ENCODE measurements around the gene EML6. TPM values are rescaled to one million over a fixed set of nuclear protein-coding genes. Genes with fewer than 3 reads are reported as not detected.

EML6 gene
- total and polyA plus RNA-seq, 2 of the 8 experiments (the other 6 are each of a cell fraction or from before 2014, with no cell fraction given): 1.2 to 1.6 TPM

DNA sequence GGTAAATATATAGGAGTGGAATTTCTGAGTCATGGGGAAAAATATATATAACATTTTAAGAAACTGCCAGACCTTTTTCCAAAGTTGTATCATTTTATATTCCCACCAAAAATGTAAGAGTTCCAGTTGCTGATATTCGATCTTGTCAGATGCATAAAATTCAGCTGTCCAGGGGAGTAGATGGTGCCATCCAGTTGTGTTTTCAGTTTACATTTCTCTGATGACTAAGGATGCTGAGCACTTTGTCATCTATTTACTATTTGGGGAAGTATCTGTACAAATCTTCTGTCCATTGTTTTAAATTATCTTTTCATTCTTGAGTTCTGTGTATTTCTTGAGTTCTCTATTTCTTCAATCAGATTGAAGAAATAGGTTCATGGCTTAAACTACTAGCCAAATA lies 200.7 kb downstream of the EML6 start:
- H3K9me3 ChIP-seq (ENCODE audit: insufficient read depth in 2 of 2, low read depth in 1 of 2, low read length in 1 of 2): no peaks in the 10 kb centered on the region
- no peak overlapping the region for H3K56ac ChIP-seq (replicated peaks; ENCODE audit: insufficient read length, low read depth, low read length)
- H3K23me2 ChIP-seq (ENCODE audit: low read depth, low read length): no peaks in the 10 kb centered on the region; the same call in 1 of the 2 replicates
- H4K5ac ChIP-seq (ENCODE audit: insufficient read length, low read depth, low read length): no peak overlapping the region
- no peak overlapping the region for H3K4ac ChIP-seq (replicated peaks; ENCODE audit: insufficient read length, low read depth, low read length)
- no peak overlapping the region for H2BK12ac ChIP-seq (ENCODE audit: low read depth, low read length)
- H2BK15ac ChIP-seq (ENCODE audit: low read length): no peak overlapping the region
- H3K36me3 ChIP-seq (ENCODE audit: control insufficient read depth in 2 of 4, insufficient read depth in 4 of 4, low read length in 3 of 4): no peaks in the 10 kb centered on the region
- no peak overlapping the region for H3K14ac ChIP-seq (ENCODE audit: insufficient read length)
- WGBS, 2 experiments (ENCODE audit: extremely low coverage in 1 of 2, insufficient coverage in 1 of 2, insufficient read length in 1 of 2, insufficient replicate concordance in 2 of 2, low coverage in 1 of 2, low lambda C conversion rate in 2 of 2, missing lambda C conversion rate in 1 of 2): 77% methylated on average over 1 of the region's 1 CpG; no CpG with 5 or more reads in 1 of the 2 experiments
- H3K27ac ChIP-seq (ENCODE audit: low read depth, low read length): no peak overlapping the region
- H2AFZ ChIP-seq (ENCODE audit: low read length): no peak overlapping the region
- no peaks in the 10 kb centered on the region for H3K79me1 ChIP-seq (ENCODE audit: low read depth, low read length)
- DNase-seq (ENCODE audit: low read depth in 1 of 2, low spot score in 2 of 2): no peak
- ChIA-PET CTCF (ENCODE audit: partially characterized antibody) (interaction anchor here (1.0 to 1.8 kb wide), 2 partner anchors 14 to 244 kb away, joined by 3 to 4 read pairs; no protein-coding TSS in a partner anchor), POLR2A (ENCODE audit: partially characterized antibody) (no interaction called here)
- H2BK5ac ChIP-seq (ENCODE audit: low read depth, low read length): no peak overlapping the region
- TF ChIP-seq POLR2AphosphoS5 (IDR thresholded peaks at IDR 0.05; ENCODE audit: low read depth, low read length) (no peak), RBBP5 (IDR thresholded peaks at IDR 0.05; ENCODE audit: borderline replicate concordance, low read depth, low read length) (no peak), TCF12 (IDR thresholded peaks at IDR 0.05; ENCODE audit: low read depth, low read length) (no peak), EZH2 (IDR thresholded peaks at IDR 0.05; ENCODE audit: low read depth, low read length, severe bottlenecking) (no peak), NRF1 (IDR thresholded peaks at IDR 0.05; ENCODE audit: low read depth, low read length) (no peak), CREB1 (IDR thresholded peaks at IDR 0.05) (no peak), BACH1 (IDR thresholded peaks at IDR 0.05; ENCODE audit: low read length) (no peak), YY1 (IDR thresholded peaks at IDR 0.05; ENCODE audit: low read depth, low read length) (no peak), ATF3 (IDR thresholded peaks at IDR 0.05; ENCODE audit: insufficient read depth, low read depth, low read length) (no peak), RAD21 (IDR thresholded peaks at IDR 0.05 in 1 of 2, conservative IDR thresholded peaks at IDR 0.05 in 1 of 2; ENCODE audit: low read depth in 2 of 2, low read length in 2 of 2) (no peak), JUN (IDR thresholded peaks at IDR 0.05; ENCODE audit: low read depth, low read length) (no peak), SIX5 (IDR thresholded peaks at IDR 0.05; ENCODE audit: low read depth, low read length) (no peak), MAFK (IDR thresholded peaks at IDR 0.05; ENCODE audit: low read depth, low read length) (no peak)
- TF ChIP-seq, protein P1, sequence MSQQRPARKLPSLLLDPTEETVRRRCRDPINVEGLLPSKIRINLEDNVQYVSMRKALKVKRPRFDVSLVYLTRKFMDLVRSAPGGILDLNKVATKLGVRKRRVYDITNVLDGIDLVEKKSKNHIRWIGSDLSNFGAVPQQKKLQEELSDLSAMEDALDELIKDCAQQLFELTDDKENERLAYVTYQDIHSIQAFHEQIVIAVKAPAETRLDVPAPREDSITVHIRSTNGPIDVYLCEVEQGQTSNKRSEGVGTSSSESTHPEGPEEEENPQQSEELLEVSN (IDR thresholded peaks at IDR 0.05): no peak
- no peak overlapping the region for H4K8ac ChIP-seq (ENCODE audit: extremely low read depth, insufficient read depth, low read length)
- no peaks in the 10 kb centered on the region for H3K27me3 ChIP-seq (replicated peaks in 1 of 4; ENCODE audit: control insufficient read depth in 3 of 4, extremely low read depth in 1 of 4, insufficient read depth in 3 of 4, low read length in 3 of 4)
- H3K9ac ChIP-seq (replicated peaks in 1 of 4; ENCODE audit: extremely low read depth in 1 of 4, low read depth in 3 of 4, low read length in 3 of 4): no peak overlapping the region
- H3K23ac ChIP-seq (ENCODE audit: insufficient read length): no peak overlapping the region
- H2AK5ac ChIP-seq (ENCODE audit: low read depth, low read length): no peak overlapping the region
- no peak overlapping the region for H2BK120ac ChIP-seq (replicated peaks; ENCODE audit: low read depth, low read length)
- no peaks in the 10 kb centered on the region for H3K4me1 ChIP-seq (replicated peaks in 1 of 4; ENCODE audit: control insufficient read depth in 3 of 4, insufficient read depth in 4 of 4, low read length in 3 of 4)
- no peaks in the 10 kb centered on the region for H3K79me2 ChIP-seq (ENCODE audit: control insufficient read depth in 1 of 2, insufficient read depth in 2 of 2, low read length in 2 of 2)
- H2BK20ac ChIP-seq (ENCODE audit: low read length): no peak overlapping the region
- no peak overlapping the region for H3K4me3 ChIP-seq (ENCODE audit: extremely low read depth in 1 of 4, insufficient read depth in 2 of 4, low read depth in 3 of 4, low read length in 4 of 4)
- H3K4me2 ChIP-seq (ENCODE audit: insufficient read depth in 1 of 2, low read depth in 2 of 2, low read length in 2 of 2): no peak overlapping the region
- no peak overlapping the region for H3K18ac ChIP-seq (ENCODE audit: extremely low read depth, low read length)
- no peak overlapping the region for H4K91ac ChIP-seq (replicated peaks; ENCODE audit: insufficient read length, low read length)
- FAIRE-seq: no peak
- no peaks in the 10 kb centered on the region for H4K20me1 ChIP-seq (replicated peaks in 1 of 2; ENCODE audit: control insufficient read depth in 1 of 2, insufficient read depth in 2 of 2, low read length in 2 of 2)
